ENCODE data around the gene PRM2. TPM values are rescaled to one million over a fixed set of nuclear protein-coding genes. Genes with fewer than 3 reads are reported as not detected.

The PRM2 gene
- total RNA-seq, 1 experiment from 2014 or later = not detected

DNA sequence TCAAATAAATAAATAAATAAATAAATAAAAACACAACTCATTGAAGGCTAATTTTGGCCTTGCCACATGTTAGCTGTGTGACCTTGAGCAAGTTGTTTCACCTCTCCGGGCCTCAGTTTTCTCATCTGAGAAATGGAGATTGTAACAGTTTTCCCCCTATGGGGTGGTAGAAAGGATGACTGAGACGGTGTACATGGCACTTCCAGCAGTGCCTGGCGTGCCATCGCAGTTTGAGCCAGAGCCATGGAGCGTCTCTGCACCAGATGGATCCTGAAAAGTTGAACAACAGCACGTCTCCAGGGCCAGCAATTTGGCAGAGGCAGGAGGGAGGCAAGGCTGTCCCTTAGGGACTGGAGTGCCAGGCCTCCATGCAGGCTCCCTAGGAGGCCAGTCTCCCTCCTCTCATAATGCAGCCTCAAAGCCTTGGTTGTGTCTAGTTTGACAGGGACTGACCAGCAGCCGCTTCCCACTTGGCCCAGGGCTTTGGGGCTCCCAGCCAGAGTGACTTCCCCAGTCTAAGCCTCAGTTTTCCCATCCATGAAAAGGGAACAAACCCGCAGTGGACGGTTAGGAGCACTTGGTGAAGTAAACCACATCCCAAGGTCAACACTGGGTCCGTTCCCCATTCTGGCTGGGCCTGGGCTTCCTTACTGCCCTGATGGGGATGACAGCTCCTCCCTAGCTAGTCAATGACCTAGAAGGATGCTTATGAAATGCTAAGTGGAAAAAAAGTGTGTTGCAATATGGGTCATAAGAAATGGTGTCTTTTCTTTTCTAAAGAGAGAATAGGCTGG is 39.6 kb downstream of the PRM2 start:
- Mint-ChIP-seq H3K4me1 (peaks cover 4 to 8% of the 10 kb centered on the region in 2 experiments; a peak in 3 of 4 replicates), H3K27me3 (ENCODE audit: low read depth) (0 out of 2 replicates have a peak, but pooled peaks cover 3% of the 10 kb centered on the region), H3K4me3 (no peak overlapping the region), H3K36me3 (ENCODE audit: insufficient read depth in 1 of 3, low read depth in 3 of 3) (no peaks in the 10 kb centered on the region), H3K9me3 (no peaks in the 10 kb centered on the region), H3K27ac (no peak overlapping the region)
- Histone ChIP-seq H3K18ac (ENCODE audit: insufficient read length, low read depth, low read length) (no peak overlapping the region), H3K23me2 (ENCODE audit: insufficient read length, low read depth, low read length, poor library complexity, severe bottlenecking) (no peaks in the 10 kb centered on the region), H2AK5ac (ENCODE audit: insufficient read length, low read length) (no peak overlapping the region), H3K14ac (ENCODE audit: insufficient read depth, low read length) (no peak overlapping the region), H2BK20ac (ENCODE audit: low read depth, low read length, poor library complexity, severe bottlenecking) (no peak overlapping the region), H4K91ac (ENCODE audit: insufficient read length, low read depth, low read length) (no peak overlapping the region), H3K79me2 (ENCODE audit: insufficient read depth, low read length) (no peaks in the 10 kb centered on the region), H2BK12ac (ENCODE audit: insufficient read length, low read depth, low read length) (no peak overlapping the region), H3K9ac (ENCODE audit: extremely low read depth, insufficient read length, low read length) (no peak overlapping the region), H3K56ac (ENCODE audit: insufficient read length, low read depth, low read length) (no peak overlapping the region), H3K23ac (ENCODE audit: insufficient read length, low read depth, low read length) (no peak overlapping the region), H4K8ac (replicated peaks; ENCODE audit: insufficient read length, low read depth, low read length) (no peak overlapping the region), H3K4ac (ENCODE audit: low read depth, low read length) (no peak overlapping the region), H3T11ph (ENCODE audit: low read length) (no peak overlapping the region), H2BK5ac (ENCODE audit: insufficient read length, low read length) (no peak overlapping the region), H4K5ac (ENCODE audit: insufficient read length, low read depth, low read length) (no peak overlapping the region), H4K20me1 (ENCODE audit: control insufficient read depth, insufficient read depth, insufficient read length) (no peaks in the 10 kb centered on the region), H3K4me2 (ENCODE audit: insufficient read depth, insufficient read length, low read length) (no peak overlapping the region), H3K27me3 (ENCODE audit: insufficient read depth, low read length) (no peaks in the 10 kb centered on the region), H3K27ac (ENCODE audit: insufficient read length, low read depth, low read length) (no peak overlapping the region), H3K4me1 (ENCODE audit: insufficient read depth, low read length) (no peaks in the 10 kb centered on the region), H3K79me1 (ENCODE audit: insufficient read depth, low read depth, low read length, poor library complexity, severe bottlenecking) (no peaks in the 10 kb centered on the region), H2AFZ (ENCODE audit: low read length) (no peak overlapping the region), H2BK120ac (ENCODE audit: low read depth, low read length, poor library complexity, severe bottlenecking) (no peak overlapping the region), H2BK15ac (ENCODE audit: low read depth, low read length) (no peak overlapping the region), H3K9me3 (ENCODE audit: control insufficient read depth, low read depth, low read length) (no peaks in the 10 kb centered on the region)
- no peak for DNase-seq
- no CpG with 5 or more reads among the region's 10 CpGs for WGBS (ENCODE audit: extremely low coverage, insufficient read length, low lambda C conversion rate)
- TF ChIP-seq CTCF (conservative IDR thresholded peaks at IDR 0.05) = no peak

All from H9 (cell line).